BLaER1 treated with 17β-estradiol and CSF1 and Interleukin-3, amounts not matched to agents 10 nM and 100 nM (cell line): ENCODE measurements around the gene STRN3.
A peak's percentile ranks its signal among the peaks of the same experiment; 100 is the strongest.
"Not testable (repeated sequence)": the region's sequence is repeated elsewhere in the genome, so short reads cannot be mapped to it uniquely, and the experiment has no call there.

ENCODE experiments used
- H3K27ac ChIP-seq, 11 experiments: shearing (Covaris generic); formaldehyde crosslinking; 2 replicates each; pipeline ENCODE4 v1.8.1; 2022
- H3K27me3 ChIP-seq, 11 experiments: shearing (Covaris generic); formaldehyde crosslinking; 2 replicates each; pipeline ENCODE4 v1.8.1; 2022
- H3K36me3 ChIP-seq, 11 experiments: shearing (Covaris generic); formaldehyde crosslinking; 2 replicates each; pipeline ENCODE4 v1.8.1; 2022
- H3K4me1 ChIP-seq, 10 experiments: shearing (Covaris generic); formaldehyde crosslinking; 2 replicates each; pipeline ENCODE4 v1.8.1; 2022
- H3K4me2 ChIP-seq, 11 experiments: shearing (Covaris generic); formaldehyde crosslinking; 2 replicates each; pipeline ENCODE4 v1.8.1; 2022
- H3K4me3 ChIP-seq, 10 experiments: shearing (Covaris generic); formaldehyde crosslinking; 2 replicates each; pipeline ENCODE4 v1.8.1; 2022
- H3K9ac ChIP-seq, 11 experiments: shearing (Covaris generic); formaldehyde crosslinking; 2 replicates each; pipeline ENCODE4 v1.8.1; 2022
- H3K9me3 ChIP-seq, 11 experiments: shearing (Covaris generic); formaldehyde crosslinking; replicated peaks in 1 of 11; 2 replicates each; pipeline ENCODE4 v1.8.1; 2022
- H4K20me1 ChIP-seq, 11 experiments: shearing (Covaris generic); formaldehyde crosslinking; 2 replicates each; pipeline ENCODE4 v1.8.1; 2022
- Cebpa-rat ChIP-seq, 11 experiments: shearing (Covaris generic); IDR thresholded peaks; 2 replicates each; pipeline ENCODE4 v1.8.1; 2022

STRN3 gene

DNA sequence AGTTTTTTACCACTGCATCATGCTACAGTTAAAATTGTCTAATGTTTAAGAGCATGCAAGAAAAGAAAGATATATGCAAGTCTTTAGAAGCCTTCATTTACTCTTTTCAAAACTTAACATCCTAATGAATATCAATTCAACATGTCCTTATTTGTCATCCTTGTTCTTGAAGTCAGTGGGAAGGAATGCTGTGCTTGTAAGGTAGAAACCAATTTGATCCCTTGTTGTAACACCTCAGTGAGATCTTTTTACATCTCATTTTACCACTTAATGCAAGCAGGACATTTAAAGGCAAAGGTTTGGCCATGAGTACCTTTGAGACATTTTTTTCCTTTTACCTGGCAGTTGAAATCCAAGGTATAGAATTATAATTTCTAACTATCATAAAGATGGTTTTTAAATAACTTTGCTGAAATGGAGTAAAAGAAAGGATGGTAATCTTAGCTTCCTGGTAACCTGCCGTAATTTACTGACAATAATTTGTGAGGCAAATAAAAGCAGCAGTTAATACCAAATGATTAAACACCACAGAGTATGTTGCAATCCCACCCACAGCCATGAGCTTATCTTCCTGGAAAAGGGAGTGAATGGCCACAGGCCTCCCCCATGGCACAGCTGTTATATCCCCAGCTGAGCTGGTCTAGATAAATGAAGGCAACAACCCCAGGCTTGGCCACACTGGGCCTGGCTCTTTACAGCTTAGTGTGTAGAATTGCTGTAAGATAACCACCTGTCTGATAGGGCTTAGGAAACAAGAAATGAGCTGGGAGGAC is 33.2 kb upstream of the STRN3 start:
- H4K20me1 ChIP-seq, result no peaks in the 10 kb centered on the region
- H3K36me3 ChIP-seq, result no peaks in the 10 kb centered on the region
- peak in 5 of 11 experiments; percentile 21 to 66 (median 42); a peak in 4 of 22 replicates for TF ChIP-seq Cebpa-rat (IDR thresholded peaks at IDR 0.05)
- peaks cover 0 to 18% (median 6%) of the 10 kb centered on the region in 10 experiments; a peak in 10 of 20 replicates for H3K4me1 ChIP-seq
- no peak overlapping the region for H3K4me3 ChIP-seq
- H3K4me2 ChIP-seq, result peak overlapping the region in 7 of 11 experiments; percentile 26 to 68 (median 51); a peak in 11 of 22 replicates
- no peaks in the 10 kb centered on the region for H3K9me3 ChIP-seq
- H3K27ac ChIP-seq, result no peak overlapping the region; a peak in 1 of 22 replicates
- H3K27me3 ChIP-seq, result no peaks in the 10 kb centered on the region
- H3K9ac ChIP-seq, result 0 out of 22 replicates have a peak overlapping the region, but pooled peaks of 1 of the 11 experiments have one; percentile 9

GRCh38 chr14:31057701-31058364 is 31.7 kb upstream of the STRN3 start:
- Histone ChIP-seq H3K9me3 (no peaks in the 10 kb centered on the region), H3K4me2 (no peak overlapping the region), H3K27ac (no peak overlapping the region), H3K27me3 (no peaks in the 10 kb centered on the region), H3K4me3 (no peak overlapping the region), H3K9ac (no peak overlapping the region), H3K36me3 (no peaks in the 10 kb centered on the region), H4K20me1 (no peaks in the 10 kb centered on the region), H3K4me1 (peaks cover 0 to 18% (median 6%) of the 10 kb centered on the region in 10 experiments; a peak in 10 of 20 replicates)
- no peak for TF ChIP-seq Cebpa-rat (IDR thresholded peaks at IDR 0.05)

GRCh38 chr14:31057035-31057434 is 30.9 kb upstream of the STRN3 start:
- Histone ChIP-seq H3K27me3 (no peaks in the 10 kb centered on the region), H3K27ac (no peak overlapping the region), H3K4me2 (no peak overlapping the region), H3K4me3 (no peak overlapping the region), H4K20me1 (no peaks in the 10 kb centered on the region), H3K36me3 (no peaks in the 10 kb centered on the region), H3K4me1 (peaks cover 0 to 18% (median 6%) of the 10 kb centered on the region in 10 experiments; a peak in 10 of 20 replicates), H3K9me3 (no peaks in the 10 kb centered on the region), H3K9ac (no peak overlapping the region)
- no peak for TF ChIP-seq Cebpa-rat (IDR thresholded peaks at IDR 0.05)

DNA sequence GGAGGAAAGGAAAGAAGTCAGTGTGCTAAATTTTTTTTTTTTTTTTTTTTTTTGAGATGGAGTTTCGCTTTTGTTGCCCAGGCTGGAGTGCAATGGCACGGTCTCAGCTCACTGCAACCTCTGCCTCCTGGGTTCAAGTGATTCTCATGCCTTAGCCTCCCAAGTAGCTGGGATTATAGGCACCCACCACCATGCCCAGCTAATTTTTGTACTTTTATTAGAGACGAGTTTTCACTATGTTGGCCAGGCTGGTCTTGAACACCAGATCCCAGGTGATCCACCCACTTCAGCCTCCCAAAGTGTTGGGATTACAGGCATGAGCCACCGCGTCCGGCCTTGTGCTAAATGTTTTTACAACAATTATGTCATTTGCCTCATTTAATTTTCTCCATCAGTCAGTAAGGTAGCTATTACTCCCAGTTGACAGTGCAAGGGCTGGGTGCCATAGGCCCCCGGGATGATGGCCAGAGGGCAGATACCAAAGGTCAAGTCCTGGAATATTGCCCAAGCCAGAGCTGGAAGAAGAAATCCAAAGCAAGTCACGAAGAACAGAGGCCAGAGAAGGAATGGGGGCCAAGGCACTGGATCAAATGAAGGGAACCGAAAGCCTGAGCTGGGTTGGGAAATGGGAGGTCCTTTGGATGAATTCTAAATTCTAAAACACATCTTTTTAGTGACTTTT is 26.9 kb upstream of the STRN3 start:
- H3K9ac ChIP-seq, H3K27me3 ChIP-seq, H3K9me3 ChIP-seq, H3K36me3 ChIP-seq, H3K4me2 ChIP-seq, H3K4me3 ChIP-seq, H3K27ac ChIP-seq, H3K4me1 ChIP-seq, H4K20me1 ChIP-seq: not testable (repeated sequence)

GRCh38 chr14:31051511-31051910 is 25.3 kb upstream of the STRN3 start:
- TF ChIP-seq Cebpa-rat (IDR thresholded peaks at IDR 0.05), result no peak
- Histone ChIP-seq H3K4me2 (no peak overlapping the region), H3K27ac (no peak overlapping the region), H3K4me1 (peaks cover 0 to 16% (median 0%) of the 10 kb centered on the region in 10 experiments; a peak in 3 of 20 replicates), H3K36me3 (no peaks in the 10 kb centered on the region), H3K9me3 (peaks cover 0 to 6% (median 0%) of the 10 kb centered on the region in 11 experiments; a peak in 3 of 22 replicates), H3K27me3 (no peaks in the 10 kb centered on the region), H3K4me3 (no peak overlapping the region), H3K9ac (no peak overlapping the region), H4K20me1 (no peaks in the 10 kb centered on the region)

- no peak overlapping the region for H3K4me2 ChIP-seq
- H3K27ac ChIP-seq, result no peak overlapping the region
- H3K4me1 ChIP-seq, result peaks cover 0 to 16% (median 0%) of the 10 kb centered on the region in 10 experiments; a peak in 3 of 20 replicates
- H3K36me3 ChIP-seq, result no peaks in the 10 kb centered on the region
- peaks cover 0 to 8% (median 0%) of the 10 kb centered on the region in 11 experiments; a peak in 3 of 22 replicates for H3K9me3 ChIP-seq
- H3K4me3 ChIP-seq, result no peak overlapping the region
- H3K9ac ChIP-seq, result no peak overlapping the region
- no peak for TF ChIP-seq Cebpa-rat (IDR thresholded peaks at IDR 0.05)
- H3K27me3 ChIP-seq, result no peaks in the 10 kb centered on the region
- H4K20me1 ChIP-seq, result no peaks in the 10 kb centered on the region
Observed at GRCh38 chr14:31051023-31051422, 24.8 kb upstream of the STRN3 start.

DNA sequence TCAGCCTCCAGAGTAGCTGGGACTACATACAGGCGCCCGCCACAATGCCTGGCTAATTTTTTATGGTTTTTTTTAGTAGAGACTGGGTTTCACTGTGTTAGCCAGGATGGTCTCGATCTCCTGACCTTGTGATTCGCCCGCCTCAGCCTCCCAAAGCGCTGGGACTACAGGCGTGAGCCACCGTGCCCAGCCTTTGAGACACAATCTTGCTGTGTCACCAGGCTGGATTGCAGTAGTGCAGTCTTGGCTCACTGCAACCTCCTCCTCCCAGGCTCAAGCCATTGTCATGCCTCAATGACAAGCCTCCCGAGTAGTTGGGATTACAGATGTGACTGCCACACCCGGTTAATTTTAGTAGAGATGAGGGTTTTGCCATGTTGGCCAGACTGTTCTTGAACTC is 21.3 kb upstream of the STRN3 start:
- Histone ChIP-seq H3K4me1 (peaks cover 0 to 16% (median 0%) of the 10 kb centered on the region in 10 experiments; a peak in 3 of 20 replicates), H3K9me3 (peaks cover 0 to 16% (median 6%) of the 10 kb centered on the region in 11 experiments; a peak in 6 of 22 replicates), H3K9ac (no peak overlapping the region), H3K27ac (no peak overlapping the region), H3K4me2 (peak overlapping the region in 2 of 11 experiments; percentile 10 to 14; a peak in 1 of 22 replicates), H3K4me3 (no peak overlapping the region), H4K20me1 (no peaks in the 10 kb centered on the region), H3K27me3 (no peaks in the 10 kb centered on the region), H3K36me3 (no peaks in the 10 kb centered on the region)
- no peak for TF ChIP-seq Cebpa-rat (IDR thresholded peaks at IDR 0.05)

DNA sequence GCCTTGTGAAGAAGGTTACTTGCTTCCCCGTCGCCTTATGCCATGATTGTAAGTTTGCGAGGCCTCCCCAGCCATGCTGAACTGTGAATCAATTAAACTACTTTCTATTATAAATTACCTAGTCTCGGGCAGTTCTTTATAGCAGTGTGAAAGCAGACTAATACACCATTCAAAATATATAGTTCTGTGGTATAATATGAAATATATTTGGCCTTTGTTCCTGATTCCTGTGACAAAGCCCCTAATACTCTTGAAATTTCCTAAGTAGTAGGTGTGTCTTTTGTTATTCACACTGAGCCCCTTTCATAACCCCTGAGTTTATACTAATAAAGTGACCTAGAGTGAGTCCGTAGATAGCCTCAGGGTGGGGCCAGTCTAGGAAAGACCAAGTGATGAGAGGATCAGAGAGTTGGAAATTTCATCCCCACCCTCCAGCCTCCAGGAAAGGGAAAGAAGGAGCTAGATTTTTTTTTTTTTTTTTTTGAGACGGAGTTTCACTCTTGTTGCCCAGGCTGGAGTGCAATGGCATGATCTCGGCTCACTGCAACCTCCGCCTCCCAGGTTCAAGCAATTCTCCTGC is 19.4 kb upstream of the STRN3 start:
- Histone ChIP-seq H3K27ac (no peak overlapping the region), H3K4me1 (peaks cover 0 to 16% (median 0%) of the 10 kb centered on the region in 10 experiments; a peak in 3 of 20 replicates), H3K9ac (no peak overlapping the region), H4K20me1 (no peaks in the 10 kb centered on the region), H3K4me2 (no peak overlapping the region), H3K9me3 (peaks cover 0 to 16% (median 6%) of the 10 kb centered on the region in 11 experiments; a peak in 6 of 22 replicates), H3K4me3 (no peak overlapping the region), H3K36me3 (no peaks in the 10 kb centered on the region), H3K27me3 (no peaks in the 10 kb centered on the region)
- no peak for TF ChIP-seq Cebpa-rat (IDR thresholded peaks at IDR 0.05)

DNA sequence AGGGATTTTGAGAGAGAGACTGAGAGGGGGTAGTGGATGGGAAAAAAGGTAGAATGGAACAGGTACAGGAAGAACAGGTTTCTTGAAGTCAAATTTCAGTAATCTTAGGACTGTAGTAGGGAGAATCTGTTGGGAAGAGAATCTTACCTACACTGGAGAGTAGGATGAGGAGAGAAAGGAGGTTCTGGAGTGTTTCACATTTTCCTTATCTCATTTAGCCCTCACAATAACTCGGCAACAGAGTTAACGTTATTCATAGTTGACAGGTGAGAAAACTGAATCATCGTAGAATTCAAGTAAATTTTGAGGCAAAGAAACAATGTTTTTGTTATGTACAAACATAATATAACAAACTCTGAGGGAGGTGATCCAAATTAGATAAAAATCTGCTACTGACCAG is 17.2 kb upstream of the STRN3 start:
- Histone ChIP-seq H3K9me3 (peaks cover 0 to 16% (median 6%) of the 10 kb centered on the region in 11 experiments; a peak in 6 of 22 replicates), H3K4me2 (no peak overlapping the region), H3K4me1 (peaks cover 0 to 12% (median 0%) of the 10 kb centered on the region in 10 experiments; a peak in 3 of 20 replicates), H3K9ac (no peak overlapping the region), H3K27me3 (no peaks in the 10 kb centered on the region), H4K20me1 (no peaks in the 10 kb centered on the region), H3K27ac (no peak overlapping the region), H3K4me3 (no peak overlapping the region), H3K36me3 (no peaks in the 10 kb centered on the region)
- TF ChIP-seq Cebpa-rat (IDR thresholded peaks at IDR 0.05), result no peak

GRCh38 chr14:31042893-31043292 is 16.7 kb upstream of the STRN3 start:
- not testable (repeated sequence) for H4K20me1 ChIP-seq, H3K4me2 ChIP-seq, H3K36me3 ChIP-seq, H3K9ac ChIP-seq, H3K27ac ChIP-seq, H3K27me3 ChIP-seq, H3K4me3 ChIP-seq
- Histone ChIP-seq H3K4me1 (peaks cover 0 to 10% (median 0%) of the 10 kb centered on the region in 10 experiments; a peak in 2 of 20 replicates), H3K9me3 (peaks cover 0 to 16% (median 6%) of the 10 kb centered on the region in 11 experiments; a peak in 6 of 22 replicates)
